ENCODE results near the gene OSBPL2. TPM values are rescaled to one million over a fixed set of nuclear protein-coding genes. Genes with fewer than 3 reads are reported as not detected.

Gene OSBPL2
- total and polyA plus RNA-seq, 2 experiments from 2014 or later: 37.5 to 43.4 TPM

- no peak for TF ChIP-seq CTCF (IDR thresholded peaks at IDR 0.05; ENCODE audit: low read depth, low read length)
- Histone ChIP-seq H3K4me1 (ENCODE audit: low read depth) (peaks cover 13% of the 10 kb centered on the region), H3K9me3 (ENCODE audit: low read depth) (no peaks in the 10 kb centered on the region), H3K27me3 (no peaks in the 10 kb centered on the region), H3K36me3 (peaks cover 33% of the 10 kb centered on the region), H3K27ac (no peak overlapping the region), H3K4me3 (peak overlapping the region; percentile 75)
- DNase-seq (ENCODE audit: low read depth in 1 of 2, low spot score in 1 of 2): no peak
Measured at GRCh38 chr20:62304331-62305148, 66.2 kb downstream of the OSBPL2 start.

GRCh38 chr20:62305149-62305764, 66.9 kb downstream of the OSBPL2 start:
- no peaks in the 10 kb centered on the region for H3K9me3 ChIP-seq (ENCODE audit: low read depth)
- H3K36me3 ChIP-seq: peaks cover 36% of the 10 kb centered on the region
- no peak for TF ChIP-seq CTCF (IDR thresholded peaks at IDR 0.05; ENCODE audit: low read depth, low read length)
- H3K27me3 ChIP-seq: no peaks in the 10 kb centered on the region
- peaks cover 13% of the 10 kb centered on the region for H3K4me1 ChIP-seq (ENCODE audit: low read depth)
- no peak for DNase-seq (ENCODE audit: low read depth in 1 of 2, low spot score in 1 of 2)
- no peak overlapping the region for H3K27ac ChIP-seq
- H3K4me3 ChIP-seq: no peak overlapping the region

- Histone ChIP-seq H3K4me3 (no peak overlapping the region), H3K36me3 (peaks cover 39% of the 10 kb centered on the region), H3K27me3 (no peaks in the 10 kb centered on the region), H3K27ac (peak overlapping the region; percentile 17), H3K9me3 (ENCODE audit: low read depth) (no peaks in the 10 kb centered on the region), H3K4me1 (ENCODE audit: low read depth) (peaks cover 13% of the 10 kb centered on the region)
- DNase-seq (ENCODE audit: low read depth in 1 of 2, low spot score in 1 of 2): no peak
- TF ChIP-seq CTCF (IDR thresholded peaks at IDR 0.05; ENCODE audit: low read depth, low read length): no peak
Measured at GRCh38 chr20:62305765-62306413, 67.6 kb downstream of the OSBPL2 start.

- Histone ChIP-seq H3K36me3 (peaks cover 47% of the 10 kb centered on the region), H3K27ac (peak overlapping the region; percentile 17), H3K9me3 (ENCODE audit: low read depth) (no peaks in the 10 kb centered on the region), H3K27me3 (no peaks in the 10 kb centered on the region), H3K4me3 (no peak overlapping the region), H3K4me1 (ENCODE audit: low read depth) (peaks cover 13% of the 10 kb centered on the region)
- TF ChIP-seq CTCF (IDR thresholded peaks at IDR 0.05; ENCODE audit: low read depth, low read length): no peak
- no peak for DNase-seq (ENCODE audit: low read depth in 1 of 2, low spot score in 1 of 2)
Measured at GRCh38 chr20:62306414-62307187, 68.3 kb downstream of the OSBPL2 start.
